GM23338 (cell line): ENCODE results near the gene RGL2.

Experiments
- CREB1 ChIP-seq: fragments of 250-450 bp; sonication (Bioruptor Pico); IDR thresholded peaks from 2 replicates; pipeline ENCODE4 v1.5.0; 2020; ENCODE audit warnings: low read depth, mild to moderate bottlenecking, moderate library complexity
- EZH2 ChIP-seq: fragments of 200-600 bp; sonication (generic); IDR thresholded peaks from one replicate; pipeline ENCODE4 v1.8.0; 2017; ENCODE audit warnings: antibody characterized with exemption, mild to moderate bottlenecking, low read depth; ENCODE audit not compliant: unreplicated experiment
- EZH2phosphoT487 ChIP-seq: fragments of 200-600 bp; sonication (generic); IDR thresholded peaks from one replicate; pipeline ENCODE4 v1.8.1; 2018; ENCODE audit warnings: antibody characterized with exemption; ENCODE audit not compliant: unreplicated experiment
- JUNB ChIP-seq: IDR thresholded peaks from one replicate; pipeline ENCODE4 v1.6.1; 2016; ENCODE audit warnings: antibody characterized with exemption; ENCODE audit not compliant: unreplicated experiment
- POLR2AphosphoS5 ChIP-seq: IDR thresholded peaks from 2 replicates; pipeline ENCODE4 v1.6.1; 2016; ENCODE audit warnings: antibody characterized with exemption, low read depth
- ZNF114 ChIP-seq: fragments of 250-450 bp; sonication (Bioruptor Pico); IDR thresholded peaks from 2 replicates; pipeline ENCODE4 v1.5.0; 2020; ENCODE audit warnings: mild to moderate bottlenecking, moderate library complexity
- ZNF331 ChIP-seq: fragments of 250-450 bp; sonication (Bioruptor Pico); IDR thresholded peaks from 2 replicates; pipeline ENCODE4 v1.5.0; 2020; ENCODE audit warnings: low read depth, mild to moderate bottlenecking, moderate library complexity
- TF ChIP-seq, protein P1 (sequence below), 2 experiments: fragments of 200-600 bp in 1 of 2; sonication (generic) in 1 of 2; conservative IDR thresholded peaks; 2 replicates each; pipeline versions ENCODE4 v1.5.1 to v1.6.1; 2016 to 2017; ENCODE audit warnings: antibody characterized with exemption in 2 of 2, low read depth in 2 of 2, mild to moderate bottlenecking in 2 of 2, moderate library complexity in 1 of 2
- TF ChIP-seq, protein P2 (sequence below): IDR thresholded peaks from one replicate; pipeline ENCODE4 v1.6.1; 2018; ENCODE audit warnings: antibody characterized with exemption; ENCODE audit not compliant: unreplicated experiment
- TF ChIP-seq, protein P3 (sequence below): fragments of 250-450 bp; sonication (Bioruptor Pico); IDR thresholded peaks from 2 replicates; pipeline ENCODE4 v1.5.0; 2020; ENCODE audit warnings: mild to moderate bottlenecking, moderate library complexity

DNA sequence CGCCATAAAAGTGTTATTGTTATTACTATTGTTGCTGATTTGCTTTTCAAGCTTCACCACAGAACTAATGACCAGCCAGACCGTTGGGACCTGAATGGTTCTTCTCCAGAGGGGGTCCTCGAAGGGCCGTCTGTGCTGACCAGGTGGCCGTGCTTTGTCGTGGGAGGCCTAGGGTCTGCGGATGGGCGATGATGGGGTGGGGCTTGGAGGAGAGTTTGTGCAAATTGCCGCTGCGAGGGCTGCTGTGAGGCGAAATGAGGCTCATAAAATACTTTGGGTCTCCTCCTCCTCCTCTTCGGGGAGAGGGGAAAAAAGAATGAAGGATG lies 24.8 kb upstream of the RGL2 start:
- TF ChIP-seq CREB1 (CRISPR knock-in tag), result no peak
- no peak for TF ChIP-seq POLR2AphosphoS5
- TF ChIP-seq, protein P1, sequence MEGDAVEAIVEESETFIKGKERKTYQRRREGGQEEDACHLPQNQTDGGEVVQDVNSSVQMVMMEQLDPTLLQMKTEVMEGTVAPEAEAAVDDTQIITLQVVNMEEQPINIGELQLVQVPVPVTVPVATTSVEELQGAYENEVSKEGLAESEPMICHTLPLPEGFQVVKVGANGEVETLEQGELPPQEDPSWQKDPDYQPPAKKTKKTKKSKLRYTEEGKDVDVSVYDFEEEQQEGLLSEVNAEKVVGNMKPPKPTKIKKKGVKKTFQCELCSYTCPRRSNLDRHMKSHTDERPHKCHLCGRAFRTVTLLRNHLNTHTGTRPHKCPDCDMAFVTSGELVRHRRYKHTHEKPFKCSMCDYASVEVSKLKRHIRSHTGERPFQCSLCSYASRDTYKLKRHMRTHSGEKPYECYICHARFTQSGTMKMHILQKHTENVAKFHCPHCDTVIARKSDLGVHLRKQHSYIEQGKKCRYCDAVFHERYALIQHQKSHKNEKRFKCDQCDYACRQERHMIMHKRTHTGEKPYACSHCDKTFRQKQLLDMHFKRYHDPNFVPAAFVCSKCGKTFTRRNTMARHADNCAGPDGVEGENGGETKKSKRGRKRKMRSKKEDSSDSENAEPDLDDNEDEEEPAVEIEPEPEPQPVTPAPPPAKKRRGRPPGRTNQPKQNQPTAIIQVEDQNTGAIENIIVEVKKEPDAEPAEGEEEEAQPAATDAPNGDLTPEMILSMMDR (conservative IDR thresholded peaks at IDR 0.05; ENCODE audit: low read depth in 2 of 2), result no peak
- TF ChIP-seq EZH2, result no peak
- TF ChIP-seq, protein P2, sequence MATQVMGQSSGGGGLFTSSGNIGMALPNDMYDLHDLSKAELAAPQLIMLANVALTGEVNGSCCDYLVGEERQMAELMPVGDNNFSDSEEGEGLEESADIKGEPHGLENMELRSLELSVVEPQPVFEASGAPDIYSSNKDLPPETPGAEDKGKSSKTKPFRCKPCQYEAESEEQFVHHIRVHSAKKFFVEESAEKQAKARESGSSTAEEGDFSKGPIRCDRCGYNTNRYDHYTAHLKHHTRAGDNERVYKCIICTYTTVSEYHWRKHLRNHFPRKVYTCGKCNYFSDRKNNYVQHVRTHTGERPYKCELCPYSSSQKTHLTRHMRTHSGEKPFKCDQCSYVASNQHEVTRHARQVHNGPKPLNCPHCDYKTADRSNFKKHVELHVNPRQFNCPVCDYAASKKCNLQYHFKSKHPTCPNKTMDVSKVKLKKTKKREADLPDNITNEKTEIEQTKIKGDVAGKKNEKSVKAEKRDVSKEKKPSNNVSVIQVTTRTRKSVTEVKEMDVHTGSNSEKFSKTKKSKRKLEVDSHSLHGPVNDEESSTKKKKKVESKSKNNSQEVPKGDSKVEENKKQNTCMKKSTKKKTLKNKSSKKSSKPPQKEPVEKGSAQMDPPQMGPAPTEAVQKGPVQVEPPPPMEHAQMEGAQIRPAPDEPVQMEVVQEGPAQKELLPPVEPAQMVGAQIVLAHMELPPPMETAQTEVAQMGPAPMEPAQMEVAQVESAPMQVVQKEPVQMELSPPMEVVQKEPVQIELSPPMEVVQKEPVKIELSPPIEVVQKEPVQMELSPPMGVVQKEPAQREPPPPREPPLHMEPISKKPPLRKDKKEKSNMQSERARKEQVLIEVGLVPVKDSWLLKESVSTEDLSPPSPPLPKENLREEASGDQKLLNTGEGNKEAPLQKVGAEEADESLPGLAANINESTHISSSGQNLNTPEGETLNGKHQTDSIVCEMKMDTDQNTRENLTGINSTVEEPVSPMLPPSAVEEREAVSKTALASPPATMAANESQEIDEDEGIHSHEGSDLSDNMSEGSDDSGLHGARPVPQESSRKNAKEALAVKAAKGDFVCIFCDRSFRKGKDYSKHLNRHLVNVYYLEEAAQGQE, result no peak
- TF ChIP-seq, protein P3, sequence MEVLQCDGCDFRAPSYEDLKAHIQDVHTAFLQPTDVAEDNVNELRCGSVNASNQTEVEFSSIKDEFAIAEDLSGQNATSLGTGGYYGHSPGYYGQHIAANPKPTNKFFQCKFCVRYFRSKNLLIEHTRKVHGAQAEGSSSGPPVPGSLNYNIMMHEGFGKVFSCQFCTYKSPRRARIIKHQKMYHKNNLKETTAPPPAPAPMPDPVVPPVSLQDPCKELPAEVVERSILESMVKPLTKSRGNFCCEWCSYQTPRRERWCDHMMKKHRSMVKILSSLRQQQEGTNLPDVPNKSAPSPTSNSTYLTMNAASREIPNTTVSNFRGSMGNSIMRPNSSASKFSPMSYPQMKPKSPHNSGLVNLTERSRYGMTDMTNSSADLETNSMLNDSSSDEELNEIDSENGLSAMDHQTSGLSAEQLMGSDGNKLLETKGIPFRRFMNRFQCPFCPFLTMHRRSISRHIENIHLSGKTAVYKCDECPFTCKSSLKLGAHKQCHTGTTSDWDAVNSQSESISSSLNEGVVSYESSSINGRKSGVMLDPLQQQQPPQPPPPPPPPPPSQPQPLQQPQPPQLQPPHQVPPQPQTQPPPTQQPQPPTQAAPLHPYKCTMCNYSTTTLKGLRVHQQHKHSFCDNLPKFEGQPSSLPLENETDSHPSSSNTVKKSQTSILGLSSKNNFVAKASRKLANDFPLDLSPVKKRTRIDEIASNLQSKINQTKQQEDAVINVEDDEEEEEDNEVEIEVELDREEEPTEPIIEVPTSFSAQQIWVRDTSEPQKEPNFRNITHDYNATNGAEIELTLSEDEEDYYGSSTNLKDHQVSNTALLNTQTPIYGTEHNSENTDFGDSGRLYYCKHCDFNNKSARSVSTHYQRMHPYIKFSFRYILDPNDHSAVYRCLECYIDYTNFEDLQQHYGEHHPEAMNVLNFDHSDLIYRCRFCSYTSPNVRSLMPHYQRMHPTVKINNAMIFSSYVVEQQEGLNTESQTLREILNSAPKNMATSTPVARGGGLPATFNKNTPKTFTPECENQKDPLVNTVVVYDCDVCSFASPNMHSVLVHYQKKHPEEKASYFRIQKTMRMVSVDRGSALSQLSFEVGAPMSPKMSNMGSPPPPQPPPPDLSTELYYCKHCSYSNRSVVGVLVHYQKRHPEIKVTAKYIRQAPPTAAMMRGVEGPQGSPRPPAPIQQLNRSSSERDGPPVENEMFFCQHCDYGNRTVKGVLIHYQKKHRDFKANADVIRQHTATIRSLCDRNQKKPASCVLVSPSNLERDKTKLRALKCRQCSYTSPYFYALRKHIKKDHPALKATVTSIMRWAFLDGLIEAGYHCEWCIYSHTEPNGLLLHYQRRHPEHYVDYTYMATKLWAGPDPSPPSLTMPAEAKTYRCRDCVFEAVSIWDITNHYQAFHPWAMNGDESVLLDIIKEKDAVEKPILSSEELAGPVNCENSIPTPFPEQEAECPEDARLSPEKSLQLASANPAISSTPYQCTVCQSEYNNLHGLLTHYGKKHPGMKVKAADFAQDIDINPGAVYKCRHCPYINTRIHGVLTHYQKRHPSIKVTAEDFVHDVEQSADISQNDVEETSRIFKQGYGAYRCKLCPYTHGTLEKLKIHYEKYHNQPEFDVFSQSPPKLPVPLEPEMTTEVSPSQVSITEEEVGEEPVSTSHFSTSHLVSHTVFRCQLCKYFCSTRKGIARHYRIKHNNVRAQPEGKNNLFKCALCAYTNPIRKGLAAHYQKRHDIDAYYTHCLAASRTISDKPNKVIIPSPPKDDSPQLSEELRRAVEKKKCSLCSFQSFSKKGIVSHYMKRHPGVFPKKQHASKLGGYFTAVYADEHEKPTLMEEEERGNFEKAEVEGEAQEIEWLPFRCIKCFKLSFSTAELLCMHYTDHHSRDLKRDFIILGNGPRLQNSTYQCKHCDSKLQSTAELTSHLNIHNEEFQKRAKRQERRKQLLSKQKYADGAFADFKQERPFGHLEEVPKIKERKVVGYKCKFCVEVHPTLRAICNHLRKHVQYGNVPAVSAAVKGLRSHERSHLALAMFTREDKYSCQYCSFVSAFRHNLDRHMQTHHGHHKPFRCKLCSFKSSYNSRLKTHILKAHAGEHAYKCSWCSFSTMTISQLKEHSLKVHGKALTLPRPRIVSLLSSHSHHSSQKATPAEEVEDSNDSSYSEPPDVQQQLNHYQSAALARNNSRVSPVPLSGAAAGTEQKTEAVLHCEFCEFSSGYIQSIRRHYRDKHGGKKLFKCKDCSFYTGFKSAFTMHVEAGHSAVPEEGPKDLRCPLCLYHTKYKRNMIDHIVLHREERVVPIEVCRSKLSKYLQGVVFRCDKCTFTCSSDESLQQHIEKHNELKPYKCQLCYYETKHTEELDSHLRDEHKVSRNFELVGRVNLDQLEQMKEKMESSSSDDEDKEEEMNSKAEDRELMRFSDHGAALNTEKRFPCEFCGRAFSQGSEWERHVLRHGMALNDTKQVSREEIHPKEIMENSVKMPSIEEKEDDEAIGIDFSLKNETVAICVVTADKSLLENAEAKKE (CRISPR knock-in tag), result no peak
- TF ChIP-seq EZH2phosphoT487, result no peak
- TF ChIP-seq JUNB, result no peak
- no peak for TF ChIP-seq ZNF331 (CRISPR knock-in tag)
- no peak for TF ChIP-seq ZNF114 (CRISPR knock-in tag)
